BE2C (cell line): Measurements from ENCODE around the gene MAP2K5.

Source experiments
- DNase-seq: peaks from one replicate; pipeline ENCODE4 v3.0.0-alpha.2; 2020
- H3K27me3 ChIP-seq: fragments of 250-450 bp; sonication (Bioruptor Pico); 2 replicates; pipeline ENCODE4 v1.5.1; 2020; ENCODE audit warnings: mild to moderate bottlenecking
- H3K36me3 ChIP-seq: fragments of 250-450 bp; sonication (Bioruptor Pico); 2 replicates; pipeline ENCODE4 v1.5.1; 2020; ENCODE audit warnings: mild to moderate bottlenecking
- H3K4me1 ChIP-seq: fragments of 250-450 bp; sonication (Bioruptor Pico); 2 replicates; pipeline ENCODE4 v1.5.1; 2020
- H3K4me3 ChIP-seq: 2 replicates; pipeline ENCODE4 v1.5.1; 2011; ENCODE audit warnings: low read depth, low read length
- H3K9me3 ChIP-seq: fragments of 250-450 bp; sonication (Bioruptor Pico); 2 replicates; pipeline ENCODE4 v1.5.1; 2020
- CTCF ChIP-seq: IDR thresholded peaks from 2 replicates; pipeline ENCODE4 v1.5.1; 2012; ENCODE audit warnings: mild to moderate bottlenecking, low read depth, low read length

The MAP2K5 gene

DNA sequence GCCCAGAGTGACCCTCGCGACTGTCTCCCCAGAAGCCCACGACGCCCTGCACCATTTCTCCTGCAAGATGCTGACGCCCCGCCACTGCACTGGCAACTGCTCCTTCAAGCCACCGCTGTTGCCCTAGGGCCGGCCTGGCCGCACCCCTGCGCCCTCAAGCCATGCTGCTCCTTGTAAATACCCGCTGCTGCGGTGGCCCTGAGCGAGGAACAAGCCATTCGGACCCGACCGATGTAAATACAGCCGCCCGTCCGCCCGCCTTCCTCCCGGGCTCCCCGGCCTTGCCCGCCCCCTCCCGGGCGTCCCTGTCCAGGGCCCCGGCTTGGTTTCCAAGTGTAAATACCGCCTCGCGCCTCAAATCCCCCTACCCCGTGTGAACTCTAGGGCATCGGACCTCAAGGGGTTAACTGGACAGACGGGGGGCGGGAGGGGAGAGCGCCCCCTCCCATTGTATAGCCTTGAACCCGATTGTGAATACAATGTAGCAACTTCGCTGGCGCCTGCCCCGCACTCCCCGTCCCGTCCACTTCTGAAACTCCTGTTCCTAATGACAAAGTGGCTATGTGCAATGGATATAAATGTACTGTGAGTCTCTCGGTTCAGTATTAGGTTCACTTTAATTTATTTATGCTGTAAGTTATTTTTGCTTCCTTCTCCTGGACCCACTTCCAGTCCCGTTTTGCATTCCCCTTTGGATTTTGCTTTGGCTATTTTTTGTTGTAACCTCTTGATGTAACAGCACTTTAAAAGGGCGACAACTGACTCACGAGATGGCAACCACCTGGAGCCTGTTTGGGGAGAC lies 291.4 kb downstream of the MAP2K5 start:
- H3K27me3 ChIP-seq, result peaks cover 71% of the 10 kb centered on the region
- peak overlapping the region; percentile 42 for H3K4me3 ChIP-seq
- no peaks in the 10 kb centered on the region for H3K9me3 ChIP-seq
- no peaks in the 10 kb centered on the region for H3K36me3 ChIP-seq
- peak; percentile 59 for TF ChIP-seq CTCF
- H3K4me1 ChIP-seq, result no peaks in the 10 kb centered on the region
- DNase-seq, result peak; percentile 77

DNA sequence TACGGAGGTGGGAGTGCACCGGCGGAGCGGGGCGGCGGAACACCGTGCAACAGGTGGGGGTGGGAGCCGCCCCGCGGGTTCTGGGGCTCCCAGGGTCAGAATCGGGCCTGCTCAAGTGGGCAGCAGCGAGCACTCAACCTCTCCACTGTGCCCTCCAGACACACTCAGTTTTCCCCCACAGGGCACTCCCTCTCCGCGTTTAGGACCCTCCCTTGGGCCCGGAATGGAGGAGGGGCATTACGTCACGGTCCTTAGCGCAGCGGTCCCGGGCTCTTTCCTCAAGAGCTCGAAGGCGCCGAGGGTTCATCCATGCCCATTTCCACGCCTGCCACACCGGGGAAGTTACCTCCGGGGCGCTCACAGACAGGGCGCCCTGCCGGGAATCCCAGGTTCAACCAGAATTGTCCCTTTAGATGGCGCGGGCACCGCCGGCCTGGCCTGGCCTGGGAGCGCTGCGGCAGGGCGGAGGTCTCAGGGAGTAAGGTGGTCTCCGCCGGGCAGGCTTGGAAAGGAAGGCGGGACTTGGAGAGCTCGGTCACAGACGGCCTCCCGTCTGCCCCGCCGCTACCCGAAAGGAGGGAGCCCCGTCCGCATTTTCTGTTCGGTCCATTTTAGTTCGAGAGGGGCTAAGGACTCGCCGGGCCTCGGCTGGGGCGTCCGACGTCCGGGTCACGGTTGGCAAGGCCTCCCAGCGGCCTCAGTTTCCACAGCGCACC lies 292.2 kb downstream of the MAP2K5 start:
- peak overlapping the region; percentile 42 for H3K4me3 ChIP-seq
- no peaks in the 10 kb centered on the region for H3K4me1 ChIP-seq
- H3K27me3 ChIP-seq, result peaks cover 62% of the 10 kb centered on the region

DNA sequence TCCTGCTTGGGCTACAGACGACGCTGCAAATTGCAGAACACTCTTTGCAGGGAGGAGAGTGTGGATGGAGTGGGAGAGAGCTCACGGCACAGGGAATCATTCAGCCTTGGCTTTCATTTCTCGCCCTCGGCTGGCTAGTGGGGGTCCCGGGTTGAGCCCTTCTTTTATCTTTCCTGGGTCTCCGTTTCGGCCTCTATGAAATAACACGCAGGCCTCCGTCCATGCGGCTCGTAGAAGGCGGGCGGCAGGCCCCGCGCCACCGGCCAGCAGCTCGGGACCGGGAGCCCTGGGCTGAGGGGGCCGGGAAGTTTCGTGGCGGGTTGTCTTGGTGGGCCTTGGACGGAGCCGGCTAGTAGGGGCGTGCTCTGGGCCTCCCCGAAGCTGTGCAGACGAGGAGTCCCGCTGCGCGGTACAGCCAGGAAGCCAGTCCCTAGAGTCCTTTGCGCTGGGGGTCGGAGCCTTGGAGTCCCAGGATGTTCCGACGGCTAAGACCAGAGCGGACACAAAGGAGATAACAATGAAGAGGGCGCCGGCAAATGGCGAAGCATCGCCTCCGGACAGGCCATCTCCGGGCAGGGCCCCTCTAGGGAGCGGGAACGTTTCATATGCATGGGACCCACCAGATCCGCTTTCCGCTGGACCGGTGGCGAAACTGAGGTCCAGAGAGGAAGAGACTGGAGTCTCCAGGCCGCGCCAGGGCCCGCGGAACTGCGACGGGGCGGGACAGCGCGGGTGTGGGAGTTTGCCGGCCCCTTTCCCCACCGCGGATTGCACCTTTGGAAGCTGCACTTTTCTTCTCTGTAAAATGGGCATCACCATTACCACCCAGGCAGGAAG lies 293.0 kb downstream of the MAP2K5 start:
- Histone ChIP-seq H3K4me3 (peak overlapping the region; percentile 42), H3K27me3 (peaks cover 55% of the 10 kb centered on the region)

More for the DNA sequence above, 292.2 kb downstream of the MAP2K5 start:
- Histone ChIP-seq H3K36me3 (no peaks in the 10 kb centered on the region), H3K9me3 (no peaks in the 10 kb centered on the region)
- TF ChIP-seq CTCF, result no peak
- DNase-seq, result no peak

GRCh38 chr15:67836134-67836455 lies 293.6 kb downstream of the MAP2K5 start:
- no peak for TF ChIP-seq CTCF
- Histone ChIP-seq H3K36me3 (no peaks in the 10 kb centered on the region), H3K4me1 (no peaks in the 10 kb centered on the region; the same call in 1 of the 2 replicates), H3K27me3 (peaks cover 49% of the 10 kb centered on the region), H3K9me3 (no peaks in the 10 kb centered on the region), H3K4me3 (peak overlapping the region; percentile 42)
- no peak for DNase-seq

More for the DNA sequence above, 293.0 kb downstream of the MAP2K5 start:
- no peak for DNase-seq
- H3K36me3 ChIP-seq, result no peaks in the 10 kb centered on the region
- no peak for TF ChIP-seq CTCF
- H3K9me3 ChIP-seq, result no peaks in the 10 kb centered on the region
- H3K4me1 ChIP-seq, result no peaks in the 10 kb centered on the region

GRCh38 chr15:67836477-67836876 lies 294.0 kb downstream of the MAP2K5 start:
- H3K4me1 ChIP-seq, result no peaks in the 10 kb centered on the region; the same call in 1 of the 2 replicates
- DNase-seq, result peak; percentile 60
- TF ChIP-seq CTCF, result peak; percentile 77
- H3K4me3 ChIP-seq, result no peak overlapping the region
- no peaks in the 10 kb centered on the region for H3K9me3 ChIP-seq
- no peaks in the 10 kb centered on the region for H3K36me3 ChIP-seq
- peaks cover 45% of the 10 kb centered on the region for H3K27me3 ChIP-seq
